GM12878 (cell line): ENCODE measurements around the gene HIF1AN. TPM values are rescaled to one million over a fixed set of nuclear protein-coding genes. Genes with fewer than 3 reads are reported as not detected.

Source experiments
- CEBPZ ChIP-seq: fragments of 150-350 bp; IDR thresholded peaks from 2 replicates; pipeline ENCODE4 v1.6.1; 2016; ENCODE audit warnings: low read depth, low read length
- EP300 ChIP-seq, 2 experiments: fragments of 150-350 bp in 1 of 2; IDR thresholded peaks; 2 replicates each; pipeline ENCODE4 v1.6.1; 2011 to 2012; ENCODE audit warnings: low read depth in 2 of 2, low read length in 2 of 2, borderline replicate concordance in 1 of 2, improper control_type of control experiment in 1 of 2, inconsistent platforms in 1 of 2; ENCODE audit not compliant: control insufficient read depth in 1 of 2
- FOS ChIP-seq: IDR thresholded peaks from 3 replicates; pipeline ENCODE4 v1.6.1; 2011; ENCODE audit warnings: borderline replicate concordance; ENCODE audit not compliant: insufficient read length; ENCODE audit errors: extremely low read depth
- MTA2 ChIP-seq: fragments of 450-650 bp; IDR thresholded peaks from 2 replicates; pipeline ENCODE4 v1.6.1; 2016; ENCODE audit warnings: low read depth, mild to moderate bottlenecking, moderate library complexity
- NR2F1 ChIP-seq: fragments of 450-650 bp; conservative IDR thresholded peaks from 2 replicates; pipeline ENCODE4 v1.6.1; 2017; ENCODE audit warnings: mild to moderate bottlenecking
- PKNOX1 ChIP-seq: fragments of 450-650 bp; IDR thresholded peaks from 2 replicates; pipeline ENCODE4 v1.6.1; 2016; ENCODE audit warnings: mild to moderate bottlenecking
- PML ChIP-seq: IDR thresholded peaks from 2 replicates; pipeline ENCODE4 v1.6.1; 2012; ENCODE audit warnings: low read length, inconsistent platforms
- RB1 ChIP-seq: fragments of 450-650 bp; formaldehyde crosslinking; IDR thresholded peaks from 2 replicates; pipeline ENCODE4 v1.6.1; 2017; ENCODE audit warnings: mild to moderate bottlenecking, borderline replicate concordance
- REST ChIP-seq: IDR thresholded peaks from 2 replicates; pipeline ENCODE4 v1.6.1; 2012; ENCODE audit warnings: mild to moderate bottlenecking, low read depth, low read length
- SP1 ChIP-seq: IDR thresholded peaks from one replicate; pipeline ENCODE4 v1.6.1; 2011; ENCODE audit warnings: low read depth, low read length
- SPI1 ChIP-seq: IDR thresholded peaks from 2 replicates; pipeline ENCODE4 v1.6.1; 2011; ENCODE audit warnings: low read depth, mild to moderate bottlenecking, low read length, moderate library complexity, borderline replicate concordance; ENCODE audit not compliant: insufficient read depth
- SRF ChIP-seq, 2 experiments: IDR thresholded peaks; 2 replicates each; pipeline ENCODE4 v1.6.1; 2011; ENCODE audit warnings: low read depth in 2 of 2, low read length in 2 of 2, mild to moderate bottlenecking in 1 of 2, moderate library complexity in 1 of 2
- SUPT20H ChIP-seq: IDR thresholded peaks from 2 replicates; pipeline ENCODE4 v1.6.1; 2011; ENCODE audit warnings: low read depth, mild to moderate bottlenecking, low read length, moderate library complexity, borderline replicate concordance; ENCODE audit not compliant: control insufficient read depth
- ZBTB33 ChIP-seq: fragments of 450-650 bp; IDR thresholded peaks from 2 replicates; pipeline ENCODE4 v1.6.1; 2017; ENCODE audit warnings: mild to moderate bottlenecking
- ZBTB4 ChIP-seq: fragments of 450-650 bp; formaldehyde crosslinking; IDR thresholded peaks from 2 replicates; pipeline ENCODE4 v1.4.0; 2022; ENCODE audit warnings: mild to moderate bottlenecking, moderate library complexity
- polyA plus RNA-seq, 11 experiments: library from polyadenylated mRNA; depleted of rRNA in 4 of 11; unstranded in 6 of 11; stranded (reverse) in 5 of 11; fragments of >200 nt; fragmentation: Nextera tagmentation in 4 of 11; fragmentation: Illumina TruSeq in 1 of 11; extraction: Ambion mirVana in 4 of 11; extraction: Trizol in 1 of 11; gene quantifications; 1 replicate in 1 of 11; 2 replicates in 10 of 11; pipeline versions ENCODE4 v1.2.1 to v1.2.3, GENCODE V29; 2011 to 2016; ENCODE audit warnings: inconsistent platforms in 2 of 11, missing spikeins in 2 of 11, low read depth in 1 of 11
- total RNA-seq, 4 experiments: library from RNA; depleted of rRNA in 3 of 4; stranded (reverse); fragments of >200 nt in 3 of 4; fragmentation: Illumina TruSeq in 1 of 4; extraction: Trizol in 1 of 4; gene quantifications; 2 replicates each; pipeline versions ENCODE4 v1.2.1 to v1.2.3, GENCODE V29; 2013 to 2021

The HIF1AN gene
- total and polyA plus RNA-seq, 10 of the 15 experiments (the other 5 are each of a cell fraction or from before 2014, with no cell fraction given), result 1.9 to 37.2 (median 15.2) TPM

- TF ChIP-seq CEBPZ (no peak), RB1 (no peak), SRF (IDR thresholded peaks at IDR 0.05; ENCODE audit: low read depth in 2 of 2, low read length in 2 of 2) (no peak), REST (no peak), PKNOX1 (peak; percentile 60), PML (no peak), SP1 (no peak), ZBTB33 (no peak), SPI1 (peak; percentile 52; the same call in 1 of the 2 replicates), FOS (no peak), NR2F1 (no peak), EP300 (IDR thresholded peaks at IDR 0.05; ENCODE audit: borderline replicate concordance in 1 of 2, control insufficient read depth in 1 of 2, low read depth in 2 of 2, low read length in 2 of 2) (no peak), MTA2 (0 out of 2 replicates have a peak, but pooled peaks have one; percentile 15), ZBTB4 (CRISPR knock-in tag) (no peak), SUPT20H (no peak)
Measured at GRCh38 chr10:100528123-100528886, 7.4 kb upstream of the HIF1AN start (continued).
